Upper lobe of left lung (tissue), 4 donors: ENCODE data around the gene ATXN7L1.

ENCODE experiments used
- POLR2A ChIP-seq, 4 donors: fragments of 450-650 bp; IDR thresholded peaks; one replicate each; pipeline ENCODE4 v1.5.1; 2016 to 2017; ENCODE audit warnings: antibody characterized with exemption in 4 of 4, mild to moderate bottlenecking in 2 of 4
- TF ChIP-seq, protein P1 (sequence below), 6 experiments: fragments of 450-650 bp in 4 of 6; fragments of 200-600 bp in 2 of 6; sonication (generic) in 2 of 6; IDR thresholded peaks; one replicate each; pipeline ENCODE4 v1.5.1; 2016 to 2019; ENCODE audit warnings: antibody characterized with exemption in 6 of 6

GRCh38 chr7:105675934-105676371, 200.4 kb downstream of the ATXN7L1 start:
- TF ChIP-seq POLR2A (IDR thresholded peaks at IDR 0.05) = no peak
- TF ChIP-seq, protein P1, sequence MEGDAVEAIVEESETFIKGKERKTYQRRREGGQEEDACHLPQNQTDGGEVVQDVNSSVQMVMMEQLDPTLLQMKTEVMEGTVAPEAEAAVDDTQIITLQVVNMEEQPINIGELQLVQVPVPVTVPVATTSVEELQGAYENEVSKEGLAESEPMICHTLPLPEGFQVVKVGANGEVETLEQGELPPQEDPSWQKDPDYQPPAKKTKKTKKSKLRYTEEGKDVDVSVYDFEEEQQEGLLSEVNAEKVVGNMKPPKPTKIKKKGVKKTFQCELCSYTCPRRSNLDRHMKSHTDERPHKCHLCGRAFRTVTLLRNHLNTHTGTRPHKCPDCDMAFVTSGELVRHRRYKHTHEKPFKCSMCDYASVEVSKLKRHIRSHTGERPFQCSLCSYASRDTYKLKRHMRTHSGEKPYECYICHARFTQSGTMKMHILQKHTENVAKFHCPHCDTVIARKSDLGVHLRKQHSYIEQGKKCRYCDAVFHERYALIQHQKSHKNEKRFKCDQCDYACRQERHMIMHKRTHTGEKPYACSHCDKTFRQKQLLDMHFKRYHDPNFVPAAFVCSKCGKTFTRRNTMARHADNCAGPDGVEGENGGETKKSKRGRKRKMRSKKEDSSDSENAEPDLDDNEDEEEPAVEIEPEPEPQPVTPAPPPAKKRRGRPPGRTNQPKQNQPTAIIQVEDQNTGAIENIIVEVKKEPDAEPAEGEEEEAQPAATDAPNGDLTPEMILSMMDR (IDR thresholded peaks at IDR 0.05) = no peak
